Measurements from ENCODE around the gene SLC30A2. TPM values are rescaled to one million over a fixed set of nuclear protein-coding genes. Genes with fewer than 3 reads are reported as not detected.

SLC30A2 gene
- total RNA-seq, 1 donor, result not detected

DNA sequence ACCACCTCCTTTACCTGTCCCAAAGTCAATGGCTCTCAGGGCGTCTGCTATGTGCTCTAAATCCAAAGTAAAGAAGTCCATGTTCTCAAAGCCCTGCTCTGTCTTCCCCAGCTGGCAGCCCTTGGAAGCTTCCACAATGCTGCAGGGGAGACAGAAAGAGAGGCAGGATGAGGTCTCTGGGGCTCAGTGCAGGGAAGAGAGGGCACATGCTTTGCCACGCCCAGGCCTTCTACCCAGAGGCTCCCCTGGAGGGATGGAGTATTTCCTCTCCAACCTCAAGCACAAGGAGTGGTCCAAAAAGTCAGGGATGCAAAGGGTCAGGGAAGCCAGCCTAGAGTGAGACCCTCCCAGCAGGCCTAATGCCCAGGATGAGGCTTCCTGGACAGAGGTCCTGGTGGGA is 11.3 kb upstream of the SLC30A2 start:
- Histone ChIP-seq H3K4me3 (ENCODE audit: low read length) (no peak overlapping the region), H3K9me3 (ENCODE audit: low read depth, low read length) (no peaks in the 10 kb centered on the region), H3K27me3 (ENCODE audit: insufficient read depth, low read length) (peaks cover 5% of the 10 kb centered on the region), H3K4me1 (ENCODE audit: insufficient read depth, low read length) (no peaks in the 10 kb centered on the region)

- peaks cover 5% of the 10 kb centered on the region for H3K27me3 ChIP-seq (ENCODE audit: insufficient read depth, low read length)
- no peaks in the 10 kb centered on the region for H3K9me3 ChIP-seq (ENCODE audit: low read depth, low read length)
- no peaks in the 10 kb centered on the region for H3K4me1 ChIP-seq (ENCODE audit: insufficient read depth, low read length)
- H3K4me3 ChIP-seq (ENCODE audit: low read length), result no peak overlapping the region
Measured at GRCh38 chr1:26055041-26055440, 9.1 kb upstream of the SLC30A2 start.

- Histone ChIP-seq H3K4me3 (ENCODE audit: low read length) (no peak overlapping the region), H3K4me1 (ENCODE audit: insufficient read depth, low read length) (no peaks in the 10 kb centered on the region), H3K9me3 (ENCODE audit: low read depth, low read length) (no peaks in the 10 kb centered on the region), H3K27me3 (ENCODE audit: insufficient read depth, low read length) (peaks cover 7% of the 10 kb centered on the region)
Measured at GRCh38 chr1:26053718-26054560, 8.0 kb upstream of the SLC30A2 start.

- no peaks in the 10 kb centered on the region for H3K4me1 ChIP-seq (ENCODE audit: insufficient read depth, low read length)
- no peaks in the 10 kb centered on the region for H3K9me3 ChIP-seq (ENCODE audit: low read depth, low read length)
- H3K4me3 ChIP-seq (ENCODE audit: low read length), result no peak overlapping the region
- H3K27me3 ChIP-seq (ENCODE audit: insufficient read depth, low read length), result peaks cover 32% of the 10 kb centered on the region
Measured at GRCh38 chr1:26050248-26050640, 4.3 kb upstream of the SLC30A2 start.

DNA sequence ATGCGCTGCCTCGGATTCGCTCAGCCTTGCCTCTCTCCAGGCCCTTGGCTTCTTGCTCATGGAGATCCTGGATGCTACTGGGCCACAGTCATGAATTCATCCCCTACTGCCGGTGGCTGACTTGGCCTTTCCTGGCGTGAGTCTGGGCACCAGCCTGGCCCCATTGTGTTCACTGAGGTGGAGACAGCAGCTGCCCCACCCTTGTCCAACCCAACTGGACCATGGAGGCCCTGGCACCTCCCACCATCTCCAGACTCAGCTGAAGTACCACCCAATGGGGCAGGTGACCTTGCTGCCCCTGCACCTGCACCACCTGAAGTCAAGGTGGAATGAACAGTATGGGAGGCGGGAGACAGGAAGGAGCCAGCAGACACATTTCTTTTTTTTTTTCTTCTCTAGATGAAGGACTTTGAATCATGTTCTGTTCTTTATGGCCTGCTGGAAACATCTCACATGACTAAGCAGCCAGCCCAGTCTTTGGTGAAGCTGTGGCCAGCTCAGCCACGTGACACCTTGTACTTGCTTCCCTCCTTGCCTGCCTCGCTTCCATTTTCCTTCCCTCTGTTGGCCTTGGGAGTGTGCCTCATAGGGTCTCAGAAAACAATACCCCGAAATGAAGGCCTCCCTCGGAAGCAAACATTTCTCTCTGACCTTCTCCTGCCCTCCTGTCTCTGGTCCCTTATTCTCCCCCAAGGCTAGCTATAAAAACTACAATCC is 3.8 kb upstream of the SLC30A2 start:
- H3K4me1 ChIP-seq (ENCODE audit: insufficient read depth, low read length), result no peaks in the 10 kb centered on the region
- H3K4me3 ChIP-seq (ENCODE audit: low read length), result no peak overlapping the region
- peaks cover 38% of the 10 kb centered on the region for H3K27me3 ChIP-seq (ENCODE audit: insufficient read depth, low read length)
- H3K9me3 ChIP-seq (ENCODE audit: low read depth, low read length), result no peaks in the 10 kb centered on the region

- no peaks in the 10 kb centered on the region for H3K9me3 ChIP-seq (ENCODE audit: low read depth, low read length)
- H3K4me1 ChIP-seq (ENCODE audit: insufficient read depth, low read length), result no peaks in the 10 kb centered on the region
- peaks cover 42% of the 10 kb centered on the region for H3K27me3 ChIP-seq (ENCODE audit: insufficient read depth, low read length)
- H3K4me3 ChIP-seq (ENCODE audit: low read length), result no peak overlapping the region
Measured at GRCh38 chr1:26047278-26047874, 1.5 kb upstream of the SLC30A2 start.

GRCh38 chr1:26046246-26047095 is 553 bp upstream of the SLC30A2 start:
- peaks cover 42% of the 10 kb centered on the region for H3K27me3 ChIP-seq (ENCODE audit: insufficient read depth, low read length)

GRCh38 chr1:26044971-26045721 is 772 bp downstream of the SLC30A2 start:
- H3K9me3 ChIP-seq (ENCODE audit: low read depth, low read length), result no peaks in the 10 kb centered on the region
- peaks cover 42% of the 10 kb centered on the region for H3K27me3 ChIP-seq (ENCODE audit: insufficient read depth, low read length)
- no peak overlapping the region for H3K4me3 ChIP-seq (ENCODE audit: low read length)
- no peaks in the 10 kb centered on the region for H3K4me1 ChIP-seq (ENCODE audit: insufficient read depth, low read length)

More at GRCh38 chr1:26046246-26047095, 553 bp upstream of the SLC30A2 start:
- Histone ChIP-seq H3K9me3 (ENCODE audit: low read depth, low read length) (no peaks in the 10 kb centered on the region), H3K4me3 (ENCODE audit: low read length) (no peak overlapping the region), H3K4me1 (ENCODE audit: insufficient read depth, low read length) (no peaks in the 10 kb centered on the region)

- Histone ChIP-seq H3K4me3 (ENCODE audit: low read length) (no peak overlapping the region), H3K27me3 (ENCODE audit: insufficient read depth, low read length) (peaks cover 40% of the 10 kb centered on the region), H3K9me3 (ENCODE audit: low read depth, low read length) (no peaks in the 10 kb centered on the region), H3K4me1 (ENCODE audit: insufficient read depth, low read length) (no peaks in the 10 kb centered on the region)
Measured at GRCh38 chr1:26044414-26044813, 1.5 kb downstream of the SLC30A2 start.

DNA sequence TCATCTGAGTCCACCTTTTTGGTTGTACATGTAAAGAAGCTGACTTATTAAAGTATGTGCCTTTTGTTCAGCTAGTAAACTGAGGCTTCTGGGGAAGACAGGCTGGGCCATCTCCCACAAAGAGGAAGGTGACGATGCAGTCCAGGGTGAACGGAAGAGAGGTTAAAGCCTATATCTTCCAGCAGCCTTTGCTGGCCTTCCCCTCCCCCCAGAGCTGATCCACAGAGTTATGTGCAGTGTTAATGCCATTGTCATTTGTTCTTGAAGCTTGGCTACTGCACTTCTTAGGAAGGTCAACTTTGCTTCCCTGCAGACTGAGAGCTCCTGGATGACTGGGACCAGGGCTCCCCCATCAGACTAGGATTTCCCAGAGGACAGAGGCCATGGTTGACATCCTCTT is 2.2 kb downstream of the SLC30A2 start:
- H3K4me1 ChIP-seq (ENCODE audit: insufficient read depth, low read length), result no peaks in the 10 kb centered on the region
- H3K4me3 ChIP-seq (ENCODE audit: low read length), result no peak overlapping the region
- peaks cover 40% of the 10 kb centered on the region for H3K27me3 ChIP-seq (ENCODE audit: insufficient read depth, low read length)
- H3K9me3 ChIP-seq (ENCODE audit: low read depth, low read length), result no peaks in the 10 kb centered on the region

DNA sequence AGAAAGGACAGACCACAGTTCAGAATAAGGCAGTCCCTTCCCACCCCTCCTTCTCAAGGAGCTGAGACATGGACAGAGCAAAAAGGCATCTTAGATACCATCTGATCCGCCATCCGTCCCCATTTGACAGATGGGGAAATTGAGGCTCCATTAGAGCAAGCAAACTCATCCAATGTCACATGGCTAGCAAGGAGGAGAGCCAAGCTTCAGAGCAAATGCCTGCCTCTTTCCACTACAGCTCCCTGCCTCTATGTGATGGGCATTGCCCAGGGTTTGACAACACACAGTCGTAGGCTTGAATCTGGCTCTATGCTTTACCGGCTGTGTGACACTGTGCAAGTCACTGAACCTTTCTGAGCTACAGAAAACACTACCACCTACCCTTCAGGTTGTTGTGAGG is 3.9 kb downstream of the SLC30A2 start:
- peaks cover 25% of the 10 kb centered on the region for H3K27me3 ChIP-seq (ENCODE audit: insufficient read depth, low read length)
- H3K9me3 ChIP-seq (ENCODE audit: low read depth, low read length), result no peaks in the 10 kb centered on the region
- no peaks in the 10 kb centered on the region for H3K4me1 ChIP-seq (ENCODE audit: insufficient read depth, low read length)
- H3K4me3 ChIP-seq (ENCODE audit: low read length), result no peak overlapping the region

DNA sequence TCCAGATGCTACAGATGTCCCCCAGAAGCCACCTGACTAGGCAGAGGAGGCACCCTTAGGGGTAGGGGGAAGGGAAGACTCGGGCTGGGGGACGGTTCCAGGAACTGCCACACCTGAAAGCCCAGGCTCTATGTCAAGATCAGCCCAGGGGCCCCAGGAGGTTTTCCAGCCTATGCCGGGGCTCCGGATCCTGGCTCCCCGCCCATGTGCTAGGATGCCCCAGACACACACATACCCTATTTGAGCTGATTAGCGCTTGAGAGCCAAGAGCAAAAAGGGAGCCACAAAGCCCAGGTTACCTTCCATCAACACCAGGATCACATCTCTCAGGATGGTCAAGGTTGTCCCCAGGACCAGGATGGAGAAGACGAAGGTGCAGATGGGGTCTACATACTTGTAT is 4.5 kb downstream of the SLC30A2 start:
- Histone ChIP-seq H3K4me1 (ENCODE audit: insufficient read depth, low read length) (peaks cover under 1% of the 10 kb centered on the region), H3K27me3 (ENCODE audit: insufficient read depth, low read length) (peaks cover 19% of the 10 kb centered on the region), H3K9me3 (ENCODE audit: low read depth, low read length) (no peaks in the 10 kb centered on the region), H3K4me3 (ENCODE audit: low read length) (no peak overlapping the region)

DNA sequence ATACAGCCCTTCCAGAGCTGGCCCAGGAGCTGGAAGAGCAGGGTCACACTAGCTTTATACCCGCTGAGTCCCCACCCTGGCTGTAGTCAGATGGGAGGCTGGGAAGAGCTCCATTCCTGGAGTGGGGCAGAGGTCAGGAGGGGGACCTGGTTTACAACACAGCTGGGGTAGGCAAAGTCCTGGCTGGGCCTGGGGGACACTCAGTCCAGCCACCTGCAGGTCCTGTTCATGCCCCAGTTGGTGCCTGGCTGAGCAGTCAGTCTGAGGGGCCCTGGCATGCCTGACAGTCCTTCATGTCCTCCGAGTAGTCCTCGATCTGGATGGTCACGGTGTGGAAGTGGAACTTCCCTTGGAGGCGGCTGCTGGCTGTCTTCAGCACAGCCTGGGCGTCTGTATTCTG is 7.0 kb downstream of the SLC30A2 start:
- Histone ChIP-seq H3K27me3 (ENCODE audit: insufficient read depth, low read length) (peaks cover 1% of the 10 kb centered on the region), H3K9me3 (ENCODE audit: low read depth, low read length) (no peaks in the 10 kb centered on the region), H3K4me3 (ENCODE audit: low read length) (no peak overlapping the region), H3K4me1 (ENCODE audit: insufficient read depth, low read length) (peaks cover 11% of the 10 kb centered on the region)

DNA sequence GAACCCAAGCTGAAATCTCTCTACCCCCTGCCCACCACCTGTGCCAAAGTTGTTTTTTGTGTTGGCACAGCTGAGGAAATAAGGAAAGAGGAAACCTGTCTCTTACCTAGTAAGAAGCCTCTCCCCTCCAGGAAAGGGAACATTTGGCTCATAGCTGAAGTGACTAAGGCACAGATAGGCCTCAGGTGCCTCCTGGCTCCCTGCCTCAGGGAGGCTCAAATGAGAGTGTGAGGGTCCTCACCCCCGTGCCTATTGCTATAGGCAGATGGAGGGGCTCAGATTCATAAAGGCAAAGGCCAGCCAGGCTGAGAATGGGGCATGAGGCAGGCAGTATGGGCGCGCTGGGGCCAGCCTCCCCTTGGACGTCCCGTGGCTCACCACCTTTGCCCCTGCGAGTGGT is 7.4 kb downstream of the SLC30A2 start:
- no peaks in the 10 kb centered on the region for H3K27me3 ChIP-seq (ENCODE audit: insufficient read depth, low read length)
- H3K4me3 ChIP-seq (ENCODE audit: low read length), result no peak overlapping the region
- no peaks in the 10 kb centered on the region for H3K9me3 ChIP-seq (ENCODE audit: low read depth, low read length)
- H3K4me1 ChIP-seq (ENCODE audit: insufficient read depth, low read length), result peaks cover 11% of the 10 kb centered on the region

Measured in mononuclear cell (primary cell).